SK-N-SH (cell line): ENCODE data around the gene SHB. TPM values are rescaled to one million over a fixed set of nuclear protein-coding genes. Genes with fewer than 3 reads are reported as not detected.

Source experiments
- CTCF ChIA-PET: fragments of 300-600, 350-600 bp; formaldehyde crosslinking; extraction: SDS; loops from one replicate; lab custom pipeline; 2021; lab: Yijun Ruan, JAX
- POLR2A ChIA-PET: fragments of 350-600 bp; sonication (Branson Sonifier 250); formaldehyde crosslinking; extraction: SDS; loops from one replicate; lab custom pipeline; 2020; ENCODE audit warnings: antibody characterized with exemption, inconsistent platforms; lab: Yijun Ruan, JAX
- DNase-seq: peaks from one replicate; pipeline ENCODE4 v3.0.0; 2012
- H2AFZ ChIP-seq: fragments of 200-600 bp; sonication (generic); 2 replicates; pipeline ENCODE4 v1.8.1; 2016; ENCODE audit warnings: antibody characterized with exemption, mild to moderate bottlenecking, low read depth
- H3F3A ChIP-seq: fragments of 200-600 bp; sonication (generic); replicated peaks from 2 replicates; pipeline ENCODE3; 2016; ENCODE audit warnings: antibody characterized with exemption, mild to moderate bottlenecking; ENCODE audit not compliant: insufficient read depth
- H3K27ac ChIP-seq, 2 experiments: fragments of 200-500 bp in 1 of 2; fragments of 200-600 bp in 1 of 2; sonication (Bioruptor generic) in 1 of 2; sonication (generic), shearing (Covaris generic) in 1 of 2; 2 replicates each; pipeline versions ENCODE4 v1.5.1 to v1.6.1; 2014 to 2016; ENCODE audit warnings: low read depth in 2 of 2, inconsistent platforms in 1 of 2, low read length in 1 of 2, mild to moderate bottlenecking in 1 of 2, mixed read lengths in 1 of 2
- H3K27me3 ChIP-seq: fragments of 200-600 bp; sonication (generic), shearing (Covaris generic); 2 replicates; pipeline ENCODE4 v1.6.1; 2016; ENCODE audit warnings: mixed run types; ENCODE audit not compliant: insufficient read depth
- H3K36me3 ChIP-seq, 2 experiments: fragments of 200-500 bp in 1 of 2; fragments of 200-600 bp in 1 of 2; sonication (Bioruptor generic) in 1 of 2; sonication (generic) in 1 of 2; replicated peaks in 1 of 2; 2 replicates each; pipeline versions ENCODE3 to v1.5.1; 2014 to 2016; ENCODE audit warnings: low read length in 1 of 2, mild to moderate bottlenecking in 1 of 2; ENCODE audit not compliant: insufficient read depth in 2 of 2, control insufficient read depth in 1 of 2
- H3K4me1 ChIP-seq, 2 experiments: fragments of 200-500 bp in 1 of 2; fragments of 200-600 bp in 1 of 2; sonication (Bioruptor generic) in 1 of 2; sonication (generic), shearing (Covaris generic) in 1 of 2; 2 replicates each; pipeline versions ENCODE4 v1.5.1 to v1.6.1; 2014 to 2016; ENCODE audit warnings: low read depth in 1 of 2, low read length in 1 of 2, mixed run types in 1 of 2; ENCODE audit not compliant: insufficient read depth in 2 of 2, control insufficient read depth in 1 of 2
- H3K4me2 ChIP-seq: fragments of 200-600 bp; sonication (generic), shearing (Covaris generic); 2 replicates; pipeline ENCODE4 v1.6.1; 2017; ENCODE audit warnings: mixed run types
- H3K4me3 ChIP-seq, 2 experiments: fragments of 200-500 bp in 1 of 2; fragments of 200-600 bp in 1 of 2; sonication (Bioruptor generic) in 1 of 2; sonication (generic), shearing (Covaris generic) in 1 of 2; 2 replicates each; pipeline versions ENCODE4 v1.5.1 to v1.8.1; 2014 to 2016; ENCODE audit warnings: low read depth in 2 of 2, inconsistent platforms in 1 of 2, low read length in 1 of 2, mild to moderate bottlenecking in 1 of 2, mixed read lengths in 1 of 2, moderate library complexity in 1 of 2
- H3K79me2 ChIP-seq: fragments of 200-600 bp; sonication (generic); 2 replicates; pipeline ENCODE4 v1.8.1; 2017; ENCODE audit warnings: mild to moderate bottlenecking; ENCODE audit not compliant: insufficient read depth
- H3K9ac ChIP-seq: fragments of 200-600 bp; sonication (generic); 2 replicates; pipeline ENCODE4 v1.6.1; 2017; ENCODE audit warnings: mixed run types
- H3K9me2 ChIP-seq: fragments of 200-600 bp; sonication (generic); 2 replicates; pipeline ENCODE4 v1.6.1; 2017; ENCODE audit warnings: mixed run types
- H3K9me3 ChIP-seq: fragments of 200-600 bp; sonication (generic); 2 replicates; pipeline ENCODE4 v1.6.1; 2017; ENCODE audit warnings: mixed run types, mild to moderate bottlenecking, moderate library complexity
- H4K20me1 ChIP-seq: fragments of 200-600 bp; sonication (generic); 2 replicates; pipeline ENCODE4 v1.6.1; 2017; ENCODE audit warnings: mild to moderate bottlenecking, mixed run types; ENCODE audit not compliant: insufficient read depth
- EZH2phosphoT487 ChIP-seq: fragments of 200-600 bp; sonication (generic); IDR thresholded peaks from 2 replicates; pipeline ENCODE4 v1.6.1; 2017; ENCODE audit warnings: low read depth, mixed run types, mild to moderate bottlenecking, antibody characterized with exemption, moderate library complexity, borderline replicate concordance
- FOSL2 ChIP-seq: IDR thresholded peaks from 2 replicates; pipeline ENCODE4 v1.4.0; 2012; ENCODE audit warnings: low read depth, mild to moderate bottlenecking, moderate library complexity, borderline replicate concordance
- FOXJ3 ChIP-seq: sonication (generic); formaldehyde crosslinking; IDR thresholded peaks from 2 replicates; pipeline ENCODE4 v1.5.1; 2020; ENCODE audit warnings: mild to moderate bottlenecking, missing genetic modification reagents
- FOXM1 ChIP-seq: IDR thresholded peaks from 2 replicates; pipeline ENCODE4 v1.4.0; 2012; ENCODE audit warnings: low read depth, mild to moderate bottlenecking
- GATA2 ChIP-seq: sonication (generic); formaldehyde crosslinking; IDR thresholded peaks from 2 replicates; pipeline ENCODE4 v1.5.0; 2020; ENCODE audit warnings: mild to moderate bottlenecking, missing genetic modification reagents
- JUND ChIP-seq: IDR thresholded peaks from 2 replicates; pipeline ENCODE4 v1.4.0; 2012
- MAX ChIP-seq: IDR thresholded peaks from 2 replicates; pipeline ENCODE4 v1.4.0; 2012; ENCODE audit warnings: low read depth
- NFIC ChIP-seq: IDR thresholded peaks from 2 replicates; pipeline ENCODE4 v1.4.0; 2012; ENCODE audit warnings: borderline replicate concordance
- NRF1 ChIP-seq: IDR thresholded peaks from 2 replicates; pipeline ENCODE4 v1.6.1; 2012; ENCODE audit warnings: low read depth, mild to moderate bottlenecking, low read length
- POLR2AphosphoS5 ChIP-seq: IDR thresholded peaks from 2 replicates; pipeline ENCODE4 v1.6.1; 2012; ENCODE audit warnings: low read depth, low read length
- RCOR1 ChIP-seq: fragments of 150-350 bp; IDR thresholded peaks from 2 replicates; pipeline ENCODE4 v1.6.1; 2017; ENCODE audit warnings: antibody characterized with exemption, low read length
- RFX5 ChIP-seq: IDR thresholded peaks from 2 replicates; pipeline ENCODE4 v1.6.1; 2012; ENCODE audit warnings: mild to moderate bottlenecking, improper control_type of control experiment, low read length
- SIN3A ChIP-seq: IDR thresholded peaks from 2 replicates; pipeline ENCODE4 v1.6.1; 2012; ENCODE audit warnings: low read depth, mild to moderate bottlenecking, low read length, moderate library complexity, borderline replicate concordance
- TAF1 ChIP-seq: IDR thresholded peaks from 2 replicates; pipeline ENCODE4 v1.6.1; 2012; ENCODE audit warnings: low read depth, mild to moderate bottlenecking, low read length, moderate library complexity, borderline replicate concordance
- TCF12 ChIP-seq: IDR thresholded peaks from 2 replicates; pipeline ENCODE4 v1.4.0; 2012
- TEAD4 ChIP-seq: IDR thresholded peaks from 2 replicates; pipeline ENCODE4 v1.4.0; 2012; ENCODE audit warnings: mild to moderate bottlenecking, borderline replicate concordance; ENCODE audit not compliant: insufficient read depth
- USF1 ChIP-seq: IDR thresholded peaks from 2 replicates; pipeline ENCODE4 v1.4.0; 2012; ENCODE audit warnings: low read depth, borderline replicate concordance
- WGBS: methylation state at CpG from one replicate; pipeline ENCODE4 v1.1.6; 2017; ENCODE audit warnings: low lambda C conversion rate; 5-methylcytosine and 5-hydroxymethylcytosine counted together
- polyA plus RNA-seq, 3 experiments: library from polyadenylated mRNA; depleted of rRNA; stranded (reverse); fragments of >200 nt; gene quantifications; 2 replicates each; pipeline ENCODE4 v1.2.3, GENCODE V29; 2012
- TF ChIP-seq, protein P1 (sequence below): fragments of 150-350 bp; IDR thresholded peaks from 2 replicates; pipeline ENCODE4 v1.6.1; 2016; ENCODE audit warnings: mild to moderate bottlenecking, low read depth, low read length
- TF ChIP-seq, protein P2 (sequence below): fragments of 200-600 bp; sonication (generic); IDR thresholded peaks from 2 replicates; pipeline ENCODE4 v1.6.1; 2017; ENCODE audit warnings: antibody characterized with exemption, mild to moderate bottlenecking, moderate library complexity
- TF ChIP-seq, protein P3 (sequence below): IDR thresholded peaks from 2 replicates; pipeline ENCODE4 v1.6.1; 2012; ENCODE audit warnings: mild to moderate bottlenecking, low read depth, low read length, moderate library complexity
- TF ChIP-seq, protein P4 (sequence below): IDR thresholded peaks from 2 replicates; pipeline ENCODE4; 2012

SHB gene
- polyA plus RNA-seq, 1 of the 3 experiments (the other 2 are of a cell fraction), result 26.0 TPM

DNA sequence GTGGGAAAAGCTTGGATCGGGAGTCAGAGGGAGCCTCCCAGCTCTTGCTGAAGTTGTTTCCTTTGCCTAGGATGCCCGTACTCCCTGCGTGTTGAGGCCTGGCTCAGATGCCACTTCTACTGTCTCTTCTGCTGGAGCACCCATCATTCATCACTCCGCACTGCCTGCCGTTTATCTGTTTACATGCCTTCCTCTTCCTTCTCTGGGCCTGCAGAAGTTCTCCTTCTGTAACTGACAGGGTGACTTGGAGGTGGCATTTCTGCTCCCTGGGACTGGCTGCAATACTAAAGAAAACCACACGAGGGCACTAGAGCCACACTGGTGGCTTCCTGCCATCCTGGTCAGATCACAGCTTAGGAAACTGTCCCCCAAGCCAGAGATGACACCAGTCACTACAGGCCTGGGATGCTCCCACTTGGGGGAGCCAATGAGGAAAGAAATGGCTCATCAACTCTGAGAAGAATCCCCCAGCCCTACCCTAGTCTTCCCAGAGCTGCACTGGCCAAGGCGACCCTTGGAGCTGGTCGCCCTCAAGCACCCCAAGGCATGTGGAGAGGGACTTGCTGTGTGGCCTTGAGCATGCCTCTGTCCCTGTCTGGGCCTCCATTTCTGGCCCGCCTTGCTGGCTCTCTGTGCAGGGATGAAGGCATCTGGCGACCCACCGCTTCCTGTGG, 155.4 kb downstream of the SHB start:
- H2AFZ ChIP-seq, result no peak overlapping the region
- H3K36me3 ChIP-seq, result peaks cover 11 to 25% of the 10 kb centered on the region in 2 experiments
- 65% methylated on average over 10 of the region's 11 CpGs for WGBS
- no peaks in the 10 kb centered on the region for H3K79me2 ChIP-seq
- H3K9me3 ChIP-seq, result no peaks in the 10 kb centered on the region
- no peaks in the 10 kb centered on the region for H3K27me3 ChIP-seq
- H3K27ac ChIP-seq, result peak overlapping the region; percentile 30 to 48; a peak in 3 of 4 replicates
- peak; percentile 90 for DNase-seq
- ChIA-PET POLR2A (interaction anchor here (1.0 to 1.3 kb wide), 2 partner anchors 155 to 459 kb away, joined by 3 to 4 read pairs; partner anchors contain the start of gene SHB), CTCF (interaction anchor here (0.5 to 6.7 kb wide), 118 partner anchors 8 to 729 kb away, joined by 3 to 124 read pairs (median 5); partner anchors contain the start of genes ALDH1B1, SHB, SLC25A51 and TOMM5)
- no peak overlapping the region; a peak in 1 of 4 replicates for H3K4me3 ChIP-seq
- H3K4me2 ChIP-seq, result no peak overlapping the region
- H3F3A ChIP-seq, result peaks cover 16% of the 10 kb centered on the region
- peaks cover 5 to 7% of the 10 kb centered on the region in 2 experiments; a peak in 1 of 4 replicates for H3K4me1 ChIP-seq
- H3K9me2 ChIP-seq, result no peaks in the 10 kb centered on the region
- no peaks in the 10 kb centered on the region for H4K20me1 ChIP-seq
- no peak overlapping the region for H3K9ac ChIP-seq
- TF ChIP-seq, protein P1, sequence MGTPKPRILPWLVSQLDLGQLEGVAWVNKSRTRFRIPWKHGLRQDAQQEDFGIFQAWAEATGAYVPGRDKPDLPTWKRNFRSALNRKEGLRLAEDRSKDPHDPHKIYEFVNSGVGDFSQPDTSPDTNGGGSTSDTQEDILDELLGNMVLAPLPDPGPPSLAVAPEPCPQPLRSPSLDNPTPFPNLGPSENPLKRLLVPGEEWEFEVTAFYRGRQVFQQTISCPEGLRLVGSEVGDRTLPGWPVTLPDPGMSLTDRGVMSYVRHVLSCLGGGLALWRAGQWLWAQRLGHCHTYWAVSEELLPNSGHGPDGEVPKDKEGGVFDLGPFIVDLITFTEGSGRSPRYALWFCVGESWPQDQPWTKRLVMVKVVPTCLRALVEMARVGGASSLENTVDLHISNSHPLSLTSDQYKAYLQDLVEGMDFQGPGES, result no peak
- TF ChIP-seq TAF1 (no peak), FOSL2 (no peak), USF1 (no peak), RFX5 (no peak), NRF1 (0 out of 2 replicates have a peak, but pooled peaks have one; percentile 19), SIN3A (peak; percentile 48; the same call in 1 of the 2 replicates), JUND (no peak), TEAD4 (no peak), FOXM1 (no peak), FOXJ3 (CRISPR knock-in tag) (no peak), MAX (0 out of 2 replicates have a peak, but pooled peaks have one; percentile 29), TCF12 (peak; percentile 22; the same call in 1 of the 2 replicates), GATA2 (CRISPR knock-in tag) (no peak), POLR2AphosphoS5 (no peak), NFIC (0 out of 2 replicates have a peak, but pooled peaks have one; percentile 8), EZH2phosphoT487 (no peak), RCOR1 (peak; percentile 67)
- TF ChIP-seq, protein P2, sequence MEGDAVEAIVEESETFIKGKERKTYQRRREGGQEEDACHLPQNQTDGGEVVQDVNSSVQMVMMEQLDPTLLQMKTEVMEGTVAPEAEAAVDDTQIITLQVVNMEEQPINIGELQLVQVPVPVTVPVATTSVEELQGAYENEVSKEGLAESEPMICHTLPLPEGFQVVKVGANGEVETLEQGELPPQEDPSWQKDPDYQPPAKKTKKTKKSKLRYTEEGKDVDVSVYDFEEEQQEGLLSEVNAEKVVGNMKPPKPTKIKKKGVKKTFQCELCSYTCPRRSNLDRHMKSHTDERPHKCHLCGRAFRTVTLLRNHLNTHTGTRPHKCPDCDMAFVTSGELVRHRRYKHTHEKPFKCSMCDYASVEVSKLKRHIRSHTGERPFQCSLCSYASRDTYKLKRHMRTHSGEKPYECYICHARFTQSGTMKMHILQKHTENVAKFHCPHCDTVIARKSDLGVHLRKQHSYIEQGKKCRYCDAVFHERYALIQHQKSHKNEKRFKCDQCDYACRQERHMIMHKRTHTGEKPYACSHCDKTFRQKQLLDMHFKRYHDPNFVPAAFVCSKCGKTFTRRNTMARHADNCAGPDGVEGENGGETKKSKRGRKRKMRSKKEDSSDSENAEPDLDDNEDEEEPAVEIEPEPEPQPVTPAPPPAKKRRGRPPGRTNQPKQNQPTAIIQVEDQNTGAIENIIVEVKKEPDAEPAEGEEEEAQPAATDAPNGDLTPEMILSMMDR, result peak; percentile 97
- TF ChIP-seq, protein P3, sequence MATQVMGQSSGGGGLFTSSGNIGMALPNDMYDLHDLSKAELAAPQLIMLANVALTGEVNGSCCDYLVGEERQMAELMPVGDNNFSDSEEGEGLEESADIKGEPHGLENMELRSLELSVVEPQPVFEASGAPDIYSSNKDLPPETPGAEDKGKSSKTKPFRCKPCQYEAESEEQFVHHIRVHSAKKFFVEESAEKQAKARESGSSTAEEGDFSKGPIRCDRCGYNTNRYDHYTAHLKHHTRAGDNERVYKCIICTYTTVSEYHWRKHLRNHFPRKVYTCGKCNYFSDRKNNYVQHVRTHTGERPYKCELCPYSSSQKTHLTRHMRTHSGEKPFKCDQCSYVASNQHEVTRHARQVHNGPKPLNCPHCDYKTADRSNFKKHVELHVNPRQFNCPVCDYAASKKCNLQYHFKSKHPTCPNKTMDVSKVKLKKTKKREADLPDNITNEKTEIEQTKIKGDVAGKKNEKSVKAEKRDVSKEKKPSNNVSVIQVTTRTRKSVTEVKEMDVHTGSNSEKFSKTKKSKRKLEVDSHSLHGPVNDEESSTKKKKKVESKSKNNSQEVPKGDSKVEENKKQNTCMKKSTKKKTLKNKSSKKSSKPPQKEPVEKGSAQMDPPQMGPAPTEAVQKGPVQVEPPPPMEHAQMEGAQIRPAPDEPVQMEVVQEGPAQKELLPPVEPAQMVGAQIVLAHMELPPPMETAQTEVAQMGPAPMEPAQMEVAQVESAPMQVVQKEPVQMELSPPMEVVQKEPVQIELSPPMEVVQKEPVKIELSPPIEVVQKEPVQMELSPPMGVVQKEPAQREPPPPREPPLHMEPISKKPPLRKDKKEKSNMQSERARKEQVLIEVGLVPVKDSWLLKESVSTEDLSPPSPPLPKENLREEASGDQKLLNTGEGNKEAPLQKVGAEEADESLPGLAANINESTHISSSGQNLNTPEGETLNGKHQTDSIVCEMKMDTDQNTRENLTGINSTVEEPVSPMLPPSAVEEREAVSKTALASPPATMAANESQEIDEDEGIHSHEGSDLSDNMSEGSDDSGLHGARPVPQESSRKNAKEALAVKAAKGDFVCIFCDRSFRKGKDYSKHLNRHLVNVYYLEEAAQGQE, result no peak
- TF ChIP-seq, protein P4, sequence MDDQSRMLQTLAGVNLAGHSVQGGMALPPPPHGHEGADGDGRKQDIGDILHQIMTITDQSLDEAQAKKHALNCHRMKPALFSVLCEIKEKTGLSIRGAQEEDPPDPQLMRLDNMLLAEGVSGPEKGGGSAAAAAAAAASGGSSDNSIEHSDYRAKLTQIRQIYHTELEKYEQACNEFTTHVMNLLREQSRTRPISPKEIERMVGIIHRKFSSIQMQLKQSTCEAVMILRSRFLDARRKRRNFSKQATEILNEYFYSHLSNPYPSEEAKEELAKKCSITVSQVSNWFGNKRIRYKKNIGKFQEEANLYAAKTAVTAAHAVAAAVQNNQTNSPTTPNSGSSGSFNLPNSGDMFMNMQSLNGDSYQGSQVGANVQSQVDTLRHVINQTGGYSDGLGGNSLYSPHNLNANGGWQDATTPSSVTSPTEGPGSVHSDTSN, result no peak
